Body of pancreas (tissue), 4 donors: ENCODE measurements around the gene RPL10. TPM values are rescaled to one million over a fixed set of nuclear protein-coding genes. Genes with fewer than 3 reads are reported as not detected.

Experiments
- ATAC-seq: fragments of 150-250 bp; one replicate; pipeline ENCODE4 v1.9.1; 2016
- DNase-seq, 4 donors: peaks; one replicate each; pipeline ENCODE4 v3.0.0-alpha.2; 2019
- H3K27ac ChIP-seq, 4 donors: fragments of 200-600 bp; sonication (generic); 1 replicate in 3 of 4; 2 replicates in 1 of 4; pipeline versions ENCODE4 v1.5.1 to v1.6.1; 2016 to 2019; ENCODE audit warnings: mild to moderate bottlenecking in 1 of 4, mixed read lengths in 1 of 4, moderate library complexity in 1 of 4
- H3K27me3 ChIP-seq, 2 donors: fragments of 200-600 bp; sonication (generic); one replicate each; pipeline ENCODE4 v1.6.0; 2016; ENCODE audit warnings: mild to moderate bottlenecking in 1 of 2
- H3K36me3 ChIP-seq, 2 donors: fragments of 200-600 bp; sonication (generic); replicated peaks in 1 of 2; 2 replicates each; pipeline ENCODE4 v1.5.1; 2016; ENCODE audit warnings: low read depth in 2 of 2; ENCODE audit not compliant: insufficient read depth in 1 of 2
- H3K4me1 ChIP-seq: fragments of 200-600 bp; sonication (generic); one replicate; pipeline ENCODE4 v1.6.0; 2016
- H3K4me3 ChIP-seq, 2 donors: fragments of 200-600 bp; sonication (generic); 1 replicate in 1 of 2; 2 replicates in 1 of 2; pipeline ENCODE4 v1.5.1; 2016 to 2019
- H3K9me3 ChIP-seq, 3 donors: fragments of 200-600 bp; sonication (generic); 1 replicate in 2 of 3; 2 replicates in 1 of 3; pipeline ENCODE4 v1.5.1; 2016
- CTCF ChIP-seq, 7 experiments: fragments of 450-650 bp in 4 of 7; fragments of 200-600 bp in 3 of 7; sonication (generic) in 3 of 7; IDR thresholded peaks; one replicate each; pipeline ENCODE4 v1.5.1; 2016 to 2019; ENCODE audit warnings: antibody characterized with exemption in 7 of 7
- POLR2A ChIP-seq, 3 donors: fragments of 450-650 bp; IDR thresholded peaks; one replicate each; pipeline ENCODE4 v1.6.1; 2016; ENCODE audit warnings: antibody characterized with exemption in 3 of 3, mild to moderate bottlenecking in 2 of 3
- WGBS, 2 donors: methylation state at CpG; one replicate each; pipeline ENCODE4 v1.1.5; 2017; 5-methylcytosine and 5-hydroxymethylcytosine counted together
- intact Hi-C: fragments of 100-400 bp; cut with DNase I; formaldehyde crosslinking; loops from one replicate; pipeline ENCODE4 v1.15.1; 2023
- total RNA-seq, 2 donors: library from RNA; depleted of rRNA; stranded (reverse); fragments of >200 nt; gene quantifications; one replicate each; pipeline ENCODE4 v1.1.0, GENCODE V29; 2016

RPL10 gene
- total RNA-seq, 2 donors from 2014 or later: 1,426 to 2,757 TPM

DNA sequence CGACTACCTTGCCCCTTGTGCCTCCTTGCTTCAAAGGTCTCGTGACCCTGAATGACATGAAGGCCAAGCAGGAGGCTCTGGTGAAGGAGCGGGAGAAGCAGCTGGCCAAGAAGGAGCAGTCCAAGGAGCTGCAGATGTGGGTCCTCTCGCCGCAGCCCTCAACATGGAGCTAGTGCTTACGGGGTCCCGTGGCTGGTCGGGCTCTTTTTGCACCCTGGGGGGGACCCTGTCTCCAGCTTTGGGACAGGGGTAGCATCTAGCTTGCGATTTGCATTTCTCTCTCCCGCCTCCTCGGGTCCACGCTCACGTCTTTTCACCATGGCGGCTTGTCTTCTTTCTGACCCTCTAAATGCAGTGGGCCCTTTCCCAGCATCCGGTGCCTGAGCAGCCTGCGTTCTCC is 47.6 kb downstream of the RPL10 start:
- DNase-seq: no peak
- Histone ChIP-seq H3K4me3 (no peak overlapping the region), H3K27ac (no peak overlapping the region), H3K9me3 (no peaks in the 10 kb centered on the region), H3K4me1 (peaks cover 22% of the 10 kb centered on the region), H3K27me3 (no peaks in the 10 kb centered on the region), H3K36me3 (peaks cover 0 to 6% of the 10 kb centered on the region in 2 donors)
- 96 to 100% methylated on average over 4 to 9 of the region's 16 CpGs for WGBS, 2 donors
- intact Hi-C loops: no loop called here
- TF ChIP-seq CTCF (IDR thresholded peaks at IDR 0.05) (no peak), POLR2A (IDR thresholded peaks at IDR 0.05) (no peak)
- ATAC-seq: no peak

- no peaks in the 10 kb centered on the region for H3K27me3 ChIP-seq
- intact Hi-C loops: no loop called here
- peaks cover 0 to 6% of the 10 kb centered on the region in 2 donors for H3K36me3 ChIP-seq
- TF ChIP-seq CTCF (IDR thresholded peaks at IDR 0.05): no peak
- no peak for TF ChIP-seq POLR2A (IDR thresholded peaks at IDR 0.05)
- no peak overlapping the region for H3K27ac ChIP-seq
- H3K4me1 ChIP-seq: peaks cover 22% of the 10 kb centered on the region
- no peaks in the 10 kb centered on the region for H3K9me3 ChIP-seq
- ATAC-seq (no peak), DNase-seq (no peak)
- H3K4me3 ChIP-seq: no peak overlapping the region
- WGBS, 2 donors: 85 to 100% methylated on average over 6 to 12 of the region's 12 CpGs
Observed at GRCh38 chrX:154446430-154446829, 48.3 kb downstream of the RPL10 start.

GRCh38 chrX:154448484-154448883 is 50.3 kb downstream of the RPL10 start:
- TF ChIP-seq POLR2A (IDR thresholded peaks at IDR 0.05) (no peak), CTCF (IDR thresholded peaks at IDR 0.05) (no peak)
- ATAC-seq: no peak
- Histone ChIP-seq H3K27me3 (no peaks in the 10 kb centered on the region), H3K9me3 (no peaks in the 10 kb centered on the region), H3K36me3 (peaks cover 0 to 6% of the 10 kb centered on the region in 2 donors), H3K4me3 (no peak overlapping the region), H3K4me1 (peaks cover 19% of the 10 kb centered on the region), H3K27ac (no peak overlapping the region)
- intact Hi-C loops: no loop called here
- WGBS, 2 donors: 80% methylated on average over 1 to 13 of the region's 14 CpGs
- DNase-seq: no peak

- WGBS, 2 donors: 93 to 95% methylated on average over 11 of the region's 18 CpGs
- no peak for DNase-seq
- TF ChIP-seq CTCF (IDR thresholded peaks at IDR 0.05): no peak
- no peak for TF ChIP-seq POLR2A (IDR thresholded peaks at IDR 0.05)
- Histone ChIP-seq H3K36me3 (peaks cover 0 to 6% of the 10 kb centered on the region in 2 donors), H3K4me3 (no peak overlapping the region), H3K9me3 (no peaks in the 10 kb centered on the region), H3K27ac (no peak overlapping the region), H3K27me3 (no peaks in the 10 kb centered on the region), H3K4me1 (peaks cover 15% of the 10 kb centered on the region)
- ATAC-seq: no peak
- intact Hi-C loops: no loop called here
Observed at GRCh38 chrX:154449618-154450017, 51.4 kb downstream of the RPL10 start.

DNA sequence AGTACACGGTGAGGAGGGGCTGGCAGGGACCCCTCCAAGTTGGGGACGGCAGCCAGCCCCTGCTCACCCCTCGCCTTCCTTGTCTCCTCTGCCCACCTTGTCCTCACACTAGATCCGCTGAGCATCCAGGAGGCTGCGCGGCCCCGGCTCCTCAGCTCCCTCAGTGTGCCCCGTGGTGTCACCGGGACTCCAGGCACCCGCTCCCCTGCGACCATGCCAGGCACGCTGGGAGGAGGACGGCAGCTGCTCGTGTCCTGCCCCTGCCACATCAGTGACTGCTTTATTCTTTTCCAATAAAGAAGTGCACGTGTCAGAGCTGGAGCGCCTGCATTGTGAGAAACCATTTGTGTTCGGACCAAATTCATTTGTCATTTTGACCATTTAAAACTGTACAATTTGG is 52.1 kb downstream of the RPL10 start:
- DNase-seq: no peak
- H3K4me3 ChIP-seq: no peak overlapping the region
- no peak overlapping the region for H3K27ac ChIP-seq
- 92 to 100% methylated on average over 7 to 11 of the region's 17 CpGs for WGBS, 2 donors
- H3K9me3 ChIP-seq: no peaks in the 10 kb centered on the region
- intact Hi-C loops: no loop called here
- peaks cover 8% of the 10 kb centered on the region for H3K4me1 ChIP-seq
- no peak for ATAC-seq
- peaks cover 0 to 6% of the 10 kb centered on the region in 2 donors for H3K36me3 ChIP-seq
- TF ChIP-seq POLR2A (IDR thresholded peaks at IDR 0.05) (no peak), CTCF (IDR thresholded peaks at IDR 0.05) (no peak)
- H3K27me3 ChIP-seq: no peaks in the 10 kb centered on the region
